ENCODE results near the gene IRF3. TPM values are rescaled to one million over a fixed set of nuclear protein-coding genes. Genes with fewer than 3 reads are reported as not detected.

The IRF3 gene
- total RNA-seq, 4 donors from 2014 or later: 73.0 to 164 (median 104) TPM

- H3K36me3 ChIP-seq: peaks cover 0 to 26% (median 11%) of the 10 kb centered on the region in 4 donors
- H3K4me1 ChIP-seq: peaks cover 7 to 25% (median 21%) of the 10 kb centered on the region in 4 donors
- no peak for DNase-seq
- H3K4me3 ChIP-seq: no peak overlapping the region
- H3K9me3 ChIP-seq: no peaks in the 10 kb centered on the region
- no peaks in the 10 kb centered on the region for H3K27me3 ChIP-seq
- intact Hi-C loops (cut with DNase I; ENCODE audit: low total_unique reads) (no loop called here), in situ Hi-C loops (cut with MboI; ENCODE audit: low pct_ligation_motif_present in 1 of 4, low pct_unique_long_range_greater_than_20kb in 1 of 4, low sequenced_read_pairs in 3 of 4) (loop anchor here in 1 of 4 donors (10.0 kb wide), 1 partner anchor 77 kb away; the partner anchor contains the start of genes NOSIP and PRRG2)
- no peak overlapping the region for H3K27ac ChIP-seq
- no peak for TF ChIP-seq EP300 (IDR thresholded peaks at IDR 0.05; ENCODE audit: low read depth)
- TF ChIP-seq, protein P1, sequence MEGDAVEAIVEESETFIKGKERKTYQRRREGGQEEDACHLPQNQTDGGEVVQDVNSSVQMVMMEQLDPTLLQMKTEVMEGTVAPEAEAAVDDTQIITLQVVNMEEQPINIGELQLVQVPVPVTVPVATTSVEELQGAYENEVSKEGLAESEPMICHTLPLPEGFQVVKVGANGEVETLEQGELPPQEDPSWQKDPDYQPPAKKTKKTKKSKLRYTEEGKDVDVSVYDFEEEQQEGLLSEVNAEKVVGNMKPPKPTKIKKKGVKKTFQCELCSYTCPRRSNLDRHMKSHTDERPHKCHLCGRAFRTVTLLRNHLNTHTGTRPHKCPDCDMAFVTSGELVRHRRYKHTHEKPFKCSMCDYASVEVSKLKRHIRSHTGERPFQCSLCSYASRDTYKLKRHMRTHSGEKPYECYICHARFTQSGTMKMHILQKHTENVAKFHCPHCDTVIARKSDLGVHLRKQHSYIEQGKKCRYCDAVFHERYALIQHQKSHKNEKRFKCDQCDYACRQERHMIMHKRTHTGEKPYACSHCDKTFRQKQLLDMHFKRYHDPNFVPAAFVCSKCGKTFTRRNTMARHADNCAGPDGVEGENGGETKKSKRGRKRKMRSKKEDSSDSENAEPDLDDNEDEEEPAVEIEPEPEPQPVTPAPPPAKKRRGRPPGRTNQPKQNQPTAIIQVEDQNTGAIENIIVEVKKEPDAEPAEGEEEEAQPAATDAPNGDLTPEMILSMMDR (IDR thresholded peaks at IDR 0.05): no peak
- no peak for TF ChIP-seq POLR2AphosphoS5 (IDR thresholded peaks at IDR 0.05)
- no peak for TF ChIP-seq POLR2A (IDR thresholded peaks at IDR 0.05)
- WGBS, 2 donors (ENCODE audit: low coverage in 1 of 2): 96% methylated on average over 16 of the region's 16 CpGs; no CpG with 5 or more reads in 1 of the 2 donors
Measured at GRCh38 chr19:49662011-49662410, 3.6 kb downstream of the IRF3 start.

- H3K9me3 ChIP-seq: no peaks in the 10 kb centered on the region
- H3K4me1 ChIP-seq: peaks cover 0 to 16% (median 11%) of the 10 kb centered on the region in 4 donors
- DNase-seq: no peak
- intact Hi-C loops (cut with DNase I; ENCODE audit: low total_unique reads) (no loop called here), in situ Hi-C loops (cut with MboI; ENCODE audit: low pct_ligation_motif_present in 1 of 4, low pct_unique_long_range_greater_than_20kb in 1 of 4, low sequenced_read_pairs in 3 of 4) (loop anchor here in 1 of 4 donors (10.0 kb wide), 1 partner anchor 76 kb away; the partner anchor contains the start of genes NOSIP and PRRG2)
- WGBS, 2 donors (ENCODE audit: low coverage in 1 of 2): 87% methylated on average over 15 of the region's 15 CpGs; no CpG with 5 or more reads in 1 of the 2 donors
- H3K27ac ChIP-seq: no peak overlapping the region
- peaks cover 0 to 33% (median 16%) of the 10 kb centered on the region in 4 donors for H3K36me3 ChIP-seq
- H3K27me3 ChIP-seq: no peaks in the 10 kb centered on the region
- H3K4me3 ChIP-seq: no peak overlapping the region
- TF ChIP-seq POLR2AphosphoS5 (IDR thresholded peaks at IDR 0.05): no peak
- no peak for TF ChIP-seq POLR2A (IDR thresholded peaks at IDR 0.05)
- TF ChIP-seq, protein P1 (IDR thresholded peaks at IDR 0.05): no peak
- TF ChIP-seq EP300 (IDR thresholded peaks at IDR 0.05; ENCODE audit: low read depth): no peak
Measured at GRCh38 chr19:49660338-49660961, 5.2 kb downstream of the IRF3 start.

- TF ChIP-seq, protein P1 (IDR thresholded peaks at IDR 0.05): no peak
- TF ChIP-seq EP300 (IDR thresholded peaks at IDR 0.05; ENCODE audit: low read depth) (no peak), POLR2A (IDR thresholded peaks at IDR 0.05) (no peak), POLR2AphosphoS5 (IDR thresholded peaks at IDR 0.05) (no peak)
- H3K4me1 ChIP-seq: peaks cover 0 to 6% (median 4%) of the 10 kb centered on the region in 4 donors
- no peak for DNase-seq
- 95% methylated on average over 9 of the region's 12 CpGs; no CpG with 5 or more reads in 1 of the 2 donors for WGBS, 2 donors (ENCODE audit: low coverage in 1 of 2)
- no peaks in the 10 kb centered on the region for H3K9me3 ChIP-seq
- intact Hi-C loops (cut with DNase I; ENCODE audit: low total_unique reads) (no loop called here), in situ Hi-C loops (cut with MboI; ENCODE audit: low pct_ligation_motif_present in 1 of 4, low pct_unique_long_range_greater_than_20kb in 1 of 4, low sequenced_read_pairs in 3 of 4) (no loop called here)
- H3K36me3 ChIP-seq: peaks cover 0 to 48% (median 22%) of the 10 kb centered on the region in 4 donors
- H3K27me3 ChIP-seq: no peaks in the 10 kb centered on the region
- no peak overlapping the region for H3K27ac ChIP-seq
- H3K4me3 ChIP-seq: no peak overlapping the region
Measured at GRCh38 chr19:49658566-49659442, 6.9 kb downstream of the IRF3 start.

GRCh38 chr19:49658139-49658517 lies 7.5 kb downstream of the IRF3 start:
- no peak overlapping the region for H3K27ac ChIP-seq
- no peak for TF ChIP-seq EP300 (IDR thresholded peaks at IDR 0.05; ENCODE audit: low read depth)
- no peak for TF ChIP-seq POLR2AphosphoS5 (IDR thresholded peaks at IDR 0.05)
- H3K4me1 ChIP-seq: no peaks in the 10 kb centered on the region
- H3K36me3 ChIP-seq: peaks cover 0 to 49% (median 24%) of the 10 kb centered on the region in 4 donors
- 78% methylated on average over 8 of the region's 15 CpGs; no CpG with 5 or more reads in 1 of the 2 donors for WGBS, 2 donors (ENCODE audit: low coverage in 1 of 2)
- H3K27me3 ChIP-seq: no peaks in the 10 kb centered on the region
- intact Hi-C loops (cut with DNase I; ENCODE audit: low total_unique reads) (no loop called here), in situ Hi-C loops (cut with MboI; ENCODE audit: low pct_ligation_motif_present in 1 of 4, low pct_unique_long_range_greater_than_20kb in 1 of 4, low sequenced_read_pairs in 3 of 4) (no loop called here)
- H3K4me3 ChIP-seq: no peak overlapping the region
- no peaks in the 10 kb centered on the region for H3K9me3 ChIP-seq
- no peak for DNase-seq

Measured in transverse colon (tissue), 4 donors.